HG02884 (cell line): ENCODE data around the gene GPC1.

ENCODE experiments used
- ATAC-seq: cut with Tn5 transposase; IDR thresholded peaks from one replicate; pipeline ENCODE4 v1.9.1; 2021; ENCODE audit warnings: mild to moderate bottlenecking, moderate library complexity; ENCODE audit not compliant: unreplicated experiment

The GPC1 gene

GRCh38 chr2:240430595-240430994, 4.9 kb upstream of the GPC1 start:
- no peak for ATAC-seq

GRCh38 chr2:240431271-240431660, 4.2 kb upstream of the GPC1 start:
- ATAC-seq: no peak

GRCh38 chr2:240431661-240432424, 3.6 kb upstream of the GPC1 start:
- no peak for ATAC-seq

GRCh38 chr2:240432430-240432819, 3.0 kb upstream of the GPC1 start:
- ATAC-seq: no peak

GRCh38 chr2:240432820-240433801, 2.4 kb upstream of the GPC1 start:
- no peak for ATAC-seq

GRCh38 chr2:240433973-240434727, 1.3 kb upstream of the GPC1 start:
- ATAC-seq: no peak

- peak; percentile 44 for ATAC-seq
Observed at GRCh38 chr2:240434728-240435456, 571 bp upstream of the GPC1 start.

GRCh38 chr2:240435948-240436682, 652 bp downstream of the GPC1 start:
- ATAC-seq: peak; percentile 5

- no peak for ATAC-seq
Observed at GRCh38 chr2:240436683-240437550, 1.5 kb downstream of the GPC1 start.

- ATAC-seq: no peak
Observed at GRCh38 chr2:240437551-240437860, 2.0 kb downstream of the GPC1 start.

- ATAC-seq: no peak
Observed at GRCh38 chr2:240437861-240438809, 2.7 kb downstream of the GPC1 start.

GRCh38 chr2:240438810-240439697, 3.6 kb downstream of the GPC1 start:
- ATAC-seq: no peak

- ATAC-seq: no peak
Observed at GRCh38 chr2:240439698-240440151, 4.3 kb downstream of the GPC1 start.

- ATAC-seq: no peak
Observed at GRCh38 chr2:240440251-240440650, 4.8 kb downstream of the GPC1 start.

GRCh38 chr2:240440704-240441320, 5.3 kb downstream of the GPC1 start:
- no peak for ATAC-seq

GRCh38 chr2:240441326-240441992, 6.0 kb downstream of the GPC1 start:
- ATAC-seq: no peak
